CD4-positive, alpha-beta T cell treated with Interleukin-21 for 1 hour (primary cell): ENCODE measurements around the gene VGLL4.
"Not testable (repeated sequence)": the region's sequence is repeated elsewhere in the genome, so short reads cannot be mapped to it uniquely, and the experiment has no call there.

Experiments used
- DNase-seq: peaks from one replicate; pipeline ENCODE4 v3.0.0-alpha.2; 2020

The VGLL4 gene

GRCh38 chr3:11582191-11582968 is 61.3 kb downstream of the VGLL4 start:
- no peak for DNase-seq

GRCh38 chr3:11581237-11582190 is 62.2 kb downstream of the VGLL4 start:
- DNase-seq: no peak

- DNase-seq: no peak
These were observed 63.1 kb downstream of the VGLL4 start for GRCh38 chr3:11580645-11581044.

- no peak for DNase-seq
These were observed 65.5 kb downstream of the VGLL4 start for GRCh38 chr3:11578169-11578568.

GRCh38 chr3:11576453-11576852 is 67.3 kb downstream of the VGLL4 start:
- no peak for DNase-seq

- DNase-seq: no peak
These were observed 68.0 kb downstream of the VGLL4 start for GRCh38 chr3:11575677-11576076.

GRCh38 chr3:11574981-11575669 is 68.6 kb downstream of the VGLL4 start:
- DNase-seq: no peak

- not testable (repeated sequence) for DNase-seq
These were observed 71.1 kb downstream of the VGLL4 start for GRCh38 chr3:11572660-11573059.

GRCh38 chr3:11570789-11571495 is 72.8 kb downstream of the VGLL4 start:
- no peak for DNase-seq

GRCh38 chr3:11570251-11570650 is 73.5 kb downstream of the VGLL4 start:
- DNase-seq: no peak

- no peak for DNase-seq
These were observed 74.5 kb downstream of the VGLL4 start for GRCh38 chr3:11569156-11569741.

GRCh38 chr3:11568503-11569155 is 75.1 kb downstream of the VGLL4 start:
- DNase-seq: no peak

GRCh38 chr3:11567516-11568467 is 75.9 kb downstream of the VGLL4 start:
- no peak for DNase-seq

GRCh38 chr3:11566916-11567315 is 76.8 kb downstream of the VGLL4 start:
- DNase-seq: no peak

GRCh38 chr3:11566478-11566877 is 77.2 kb downstream of the VGLL4 start:
- DNase-seq: no peak

GRCh38 chr3:11565932-11566331 is 77.8 kb downstream of the VGLL4 start:
- DNase-seq: no peak

GRCh38 chr3:11565492-11565891 is 78.2 kb downstream of the VGLL4 start:
- no peak for DNase-seq

GRCh38 chr3:11565072-11565471 is 78.6 kb downstream of the VGLL4 start:
- DNase-seq: no peak

GRCh38 chr3:11564577-11565001 is 79.1 kb downstream of the VGLL4 start:
- no peak for DNase-seq

GRCh38 chr3:11563865-11564185 is 79.9 kb downstream of the VGLL4 start:
- DNase-seq: no peak
